ENCODE data around the gene BRD4. TPM values are rescaled to one million over a fixed set of nuclear protein-coding genes. Genes with fewer than 3 reads are reported as not detected.

BRD4 gene
- polyA plus RNA-seq, 12 donors = 32.9 to 69.3 (median 37.9) TPM; not detected in 1

- DNase-seq = no peak
Measured at GRCh38 chr19:15227261-15227660, 105.1 kb downstream of the BRD4 start.

- DNase-seq = no peak
Measured at GRCh38 chr19:15225760-15226159, 106.6 kb downstream of the BRD4 start.

DNA sequence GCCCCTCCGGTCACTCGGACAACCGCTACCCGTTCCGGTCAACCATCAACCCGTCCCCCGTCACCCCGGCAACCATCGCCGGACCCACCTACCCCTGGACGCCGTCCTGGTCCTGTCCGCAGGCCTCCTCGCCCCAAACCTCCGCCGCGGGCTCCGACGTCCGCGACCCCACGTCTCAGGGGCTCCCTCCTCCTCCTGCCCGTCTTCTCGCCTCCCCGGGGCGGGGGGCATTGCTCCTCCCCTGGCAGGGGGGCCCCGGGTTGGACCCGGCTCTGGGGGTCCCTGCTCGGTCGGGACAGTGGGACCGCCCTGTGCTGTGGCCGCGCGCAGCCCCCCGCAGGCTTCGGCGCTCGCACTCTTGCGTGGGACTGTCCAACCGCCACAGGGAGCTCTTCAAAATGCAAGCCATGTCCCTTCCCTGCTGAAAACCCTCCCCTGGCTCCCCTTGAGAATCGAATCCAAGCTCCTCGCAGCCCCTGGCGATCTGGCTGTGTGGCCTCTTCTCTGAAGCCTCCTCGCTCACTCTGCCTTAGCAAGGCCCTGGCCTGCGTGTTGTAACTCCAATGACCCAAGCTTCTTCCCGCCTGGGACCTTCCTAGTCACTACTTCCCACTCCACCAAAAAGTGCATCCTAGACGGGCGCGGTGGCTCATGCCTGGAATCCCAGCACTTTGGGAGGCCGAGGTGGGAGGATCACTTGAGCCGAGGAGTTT lies 108.5 kb downstream of the BRD4 start:
- DNase-seq = no peak

DNA sequence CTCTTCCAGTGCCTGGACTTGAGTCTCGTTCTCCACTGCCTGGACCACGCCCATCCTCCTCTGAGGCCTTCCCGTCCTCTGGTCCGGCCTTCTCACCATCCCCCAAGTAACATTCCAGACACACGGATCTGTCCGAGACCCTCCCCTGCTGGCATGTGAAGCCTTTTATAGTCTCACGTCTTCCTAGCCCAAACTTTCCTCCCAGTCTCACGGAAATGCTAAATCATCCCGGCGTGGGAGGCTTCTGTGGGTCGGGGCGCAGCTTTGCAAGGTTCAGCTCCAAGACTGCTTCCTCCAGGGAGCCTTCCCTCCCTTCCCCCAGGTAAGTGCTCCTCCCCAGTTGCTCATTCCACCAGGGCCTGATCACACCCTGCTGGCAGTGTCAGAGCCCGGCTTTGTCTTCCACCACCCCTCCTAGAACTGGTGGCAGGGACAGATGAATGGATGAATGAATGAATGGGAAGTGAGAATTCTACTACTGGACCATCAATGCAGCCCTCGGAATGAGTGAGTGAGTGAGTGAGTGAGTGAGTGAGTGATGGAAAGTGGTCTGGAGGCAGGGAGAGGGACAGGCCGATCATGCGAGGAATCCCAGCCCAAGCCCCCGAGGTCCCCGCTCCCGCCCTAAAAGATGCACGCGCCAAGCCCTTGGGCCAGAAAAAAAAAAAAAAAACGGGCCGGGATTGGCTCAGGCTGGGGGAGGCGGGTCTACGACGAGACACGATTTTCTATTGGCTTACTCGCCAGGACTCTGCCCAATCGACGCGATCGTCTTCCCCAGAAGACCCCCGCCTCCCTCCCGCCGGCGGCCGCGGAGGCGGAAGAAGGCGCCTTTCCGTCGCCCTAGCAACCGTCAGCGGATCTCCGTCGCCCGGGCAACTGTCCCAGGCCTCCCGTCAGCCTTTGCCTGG lies 109.3 kb downstream of the BRD4 start:
- peak; percentile 97 for DNase-seq

DNA sequence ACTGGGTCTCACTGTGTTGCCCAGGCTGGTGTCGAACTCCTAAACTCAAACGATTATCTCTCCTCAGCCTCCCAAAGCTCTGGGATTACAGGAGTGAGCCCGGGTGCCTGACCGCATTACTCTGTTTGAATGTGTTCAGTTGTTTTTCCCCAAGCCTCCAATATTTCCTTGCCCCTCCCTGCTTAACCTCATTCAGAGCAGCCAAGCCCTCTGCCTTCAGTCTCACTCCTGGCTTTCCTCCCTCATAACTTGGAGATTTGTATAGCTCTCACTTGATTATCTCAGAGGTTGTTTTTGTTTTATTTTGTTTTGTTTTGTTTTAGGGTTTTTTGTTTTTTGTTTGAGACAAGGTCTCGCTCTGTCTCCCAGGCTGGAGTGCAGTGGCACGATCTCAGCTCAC lies 111.5 kb downstream of the BRD4 start:
- DNase-seq = peak; percentile 47

DNA sequence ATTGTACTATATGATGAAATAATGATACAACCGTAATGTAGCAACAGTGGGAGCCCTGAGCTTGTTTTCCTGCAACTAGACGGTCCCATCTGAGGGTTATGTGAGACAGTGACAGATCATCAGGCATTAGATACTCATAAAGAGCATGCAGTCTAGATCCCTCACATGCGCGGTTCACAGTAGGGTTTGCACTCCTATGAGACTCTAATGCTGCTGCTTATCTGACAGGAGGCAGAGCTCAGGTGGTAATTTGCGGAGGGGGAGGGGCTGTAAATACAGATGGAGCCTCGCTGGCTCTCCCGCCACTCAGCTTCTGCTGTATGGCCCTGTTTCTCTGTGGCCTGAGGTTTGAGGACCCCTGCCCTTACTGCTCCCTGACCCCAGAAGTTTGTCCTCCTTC lies 113.8 kb downstream of the BRD4 start:
- no peak for DNase-seq

GRCh38 chr19:15216363-15216762 lies 116.0 kb downstream of the BRD4 start:
- no peak for DNase-seq

DNA sequence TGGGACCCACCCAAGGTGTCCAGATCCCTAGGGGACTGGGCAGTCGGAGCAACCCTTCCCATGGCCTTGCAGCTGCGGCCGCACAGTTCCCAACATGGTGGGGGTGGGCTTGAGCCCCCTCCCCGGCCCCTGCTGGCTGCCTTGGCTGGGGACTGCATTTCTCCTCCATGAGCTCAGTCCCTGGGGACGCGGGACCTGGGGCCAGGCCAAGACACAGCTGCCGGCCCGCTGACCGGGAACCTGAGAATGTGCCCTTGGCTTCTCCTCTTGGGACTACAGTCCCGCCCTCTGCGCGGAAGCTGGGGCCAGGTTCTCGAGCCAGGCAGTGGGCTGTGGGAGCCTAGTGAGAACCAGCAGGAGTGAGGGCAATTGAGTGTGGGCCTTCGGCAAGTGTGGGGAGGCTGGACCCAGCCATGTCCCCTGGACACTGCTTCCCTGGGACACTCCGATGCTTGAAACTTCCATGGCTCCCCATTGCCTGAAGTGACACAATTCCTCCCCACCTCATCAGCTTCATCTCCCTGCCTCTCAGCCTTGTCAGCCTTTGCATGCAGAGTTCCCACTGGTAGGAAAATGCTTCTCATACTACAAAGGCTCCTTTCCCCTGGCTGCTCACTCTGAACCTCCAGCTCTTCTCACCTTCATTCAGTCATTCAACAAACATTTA lies 118.5 kb downstream of the BRD4 start:
- DNase-seq = peak; percentile 54

GRCh38 chr19:15212711-15213110 lies 119.6 kb downstream of the BRD4 start:
- no peak for DNase-seq

DNA sequence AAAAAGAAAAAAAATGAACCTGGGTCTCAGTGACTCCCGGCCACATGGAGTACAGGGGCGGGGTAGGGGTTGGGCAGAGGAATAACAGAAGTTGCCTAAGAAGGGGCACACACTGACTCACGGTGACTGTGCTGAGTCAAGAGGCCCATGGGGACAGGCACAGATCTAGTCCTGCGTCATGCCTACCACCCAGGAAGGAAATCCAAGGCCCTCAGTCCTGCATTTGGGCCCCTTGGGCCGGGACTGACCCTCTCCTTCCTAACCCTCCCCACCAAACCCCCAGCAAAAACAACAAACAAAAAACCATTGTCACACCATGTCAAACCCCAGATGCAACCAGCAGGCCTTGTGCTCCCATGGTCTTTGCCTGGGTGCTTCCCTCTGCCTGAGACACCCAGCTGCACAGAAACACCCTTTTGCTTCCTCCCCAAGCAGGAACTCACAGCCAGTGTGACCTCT lies 122.0 kb downstream of the BRD4 start:
- DNase-seq = no peak

DNA sequence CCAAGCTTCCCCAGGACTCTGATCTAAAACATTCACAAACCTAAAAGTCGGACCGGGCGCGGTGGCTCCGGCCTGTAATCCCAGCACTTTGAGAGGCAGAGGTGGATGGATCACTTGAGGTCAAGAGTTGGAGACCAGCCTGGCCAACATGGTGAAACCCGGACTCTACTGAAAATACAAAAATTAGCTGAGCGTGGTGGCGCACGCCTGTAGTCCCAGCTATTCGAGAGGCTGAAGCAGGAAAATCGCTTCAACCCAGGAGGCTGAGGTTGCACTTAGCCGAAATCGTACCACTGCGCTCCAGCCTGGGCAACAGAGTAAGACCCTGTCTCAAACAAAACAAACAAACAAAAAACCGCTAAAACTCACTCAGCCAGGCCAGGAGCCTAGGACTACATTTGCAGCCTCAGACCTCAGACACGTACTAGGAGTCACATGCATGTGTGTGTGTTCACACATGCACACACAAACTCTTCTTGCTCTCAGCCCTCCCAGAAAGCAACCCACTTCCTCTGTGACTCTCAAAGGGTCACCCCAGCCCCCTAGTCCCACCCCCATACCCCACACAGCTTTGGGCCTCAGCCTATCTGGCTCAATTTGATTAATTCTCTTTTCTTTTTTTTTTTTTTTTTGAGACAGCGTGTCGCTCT lies 130.8 kb downstream of the BRD4 start:
- DNase-seq = no peak

DNA sequence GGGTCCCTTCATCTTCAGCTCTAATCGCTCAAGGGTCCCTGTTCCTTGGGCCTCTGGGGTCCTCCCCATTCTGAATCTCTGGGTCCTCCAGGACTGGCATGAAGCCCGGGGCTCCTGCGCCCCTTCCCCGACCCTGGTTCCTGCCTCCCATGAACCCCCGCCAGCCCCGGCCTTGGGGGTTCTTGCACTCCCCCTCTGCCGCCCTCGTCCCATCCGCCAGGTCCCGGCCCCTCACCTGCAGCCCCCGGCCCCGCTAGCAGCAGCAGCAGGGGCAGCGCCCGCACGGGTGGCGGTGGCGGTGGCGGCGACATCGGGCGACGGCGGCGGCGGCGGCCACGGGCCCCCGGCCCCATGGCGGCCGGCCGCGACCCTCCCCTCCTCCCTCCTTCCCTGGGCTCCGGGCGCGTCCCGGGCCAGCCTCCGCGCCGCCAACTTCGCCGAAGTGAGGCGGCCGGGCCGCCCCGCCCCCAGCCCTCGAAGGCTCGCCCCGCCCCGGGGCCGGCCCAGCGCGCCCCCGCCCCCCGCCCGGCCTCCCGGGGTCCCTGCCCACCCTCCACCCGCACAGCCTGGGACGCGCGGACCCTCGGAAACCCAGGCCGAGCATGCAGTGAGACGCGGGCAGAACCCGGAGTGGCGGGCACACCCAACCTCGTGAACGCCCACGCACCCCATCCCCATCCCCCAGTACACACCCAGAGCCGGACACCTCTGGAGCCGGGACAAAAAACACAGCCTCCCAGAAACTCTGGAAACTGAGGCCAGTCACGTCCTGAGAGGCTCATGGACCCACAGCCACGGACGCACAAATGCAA lies 131.6 kb downstream of the BRD4 start, which contains the start of gene NOTCH3:
Gene NOTCH3 (minus strand): TSS at position 443 of the 812 bp plus-strand sequence. CDS start 90 bp downstream, at position 353.
- DNase-seq = no peak

DNA sequence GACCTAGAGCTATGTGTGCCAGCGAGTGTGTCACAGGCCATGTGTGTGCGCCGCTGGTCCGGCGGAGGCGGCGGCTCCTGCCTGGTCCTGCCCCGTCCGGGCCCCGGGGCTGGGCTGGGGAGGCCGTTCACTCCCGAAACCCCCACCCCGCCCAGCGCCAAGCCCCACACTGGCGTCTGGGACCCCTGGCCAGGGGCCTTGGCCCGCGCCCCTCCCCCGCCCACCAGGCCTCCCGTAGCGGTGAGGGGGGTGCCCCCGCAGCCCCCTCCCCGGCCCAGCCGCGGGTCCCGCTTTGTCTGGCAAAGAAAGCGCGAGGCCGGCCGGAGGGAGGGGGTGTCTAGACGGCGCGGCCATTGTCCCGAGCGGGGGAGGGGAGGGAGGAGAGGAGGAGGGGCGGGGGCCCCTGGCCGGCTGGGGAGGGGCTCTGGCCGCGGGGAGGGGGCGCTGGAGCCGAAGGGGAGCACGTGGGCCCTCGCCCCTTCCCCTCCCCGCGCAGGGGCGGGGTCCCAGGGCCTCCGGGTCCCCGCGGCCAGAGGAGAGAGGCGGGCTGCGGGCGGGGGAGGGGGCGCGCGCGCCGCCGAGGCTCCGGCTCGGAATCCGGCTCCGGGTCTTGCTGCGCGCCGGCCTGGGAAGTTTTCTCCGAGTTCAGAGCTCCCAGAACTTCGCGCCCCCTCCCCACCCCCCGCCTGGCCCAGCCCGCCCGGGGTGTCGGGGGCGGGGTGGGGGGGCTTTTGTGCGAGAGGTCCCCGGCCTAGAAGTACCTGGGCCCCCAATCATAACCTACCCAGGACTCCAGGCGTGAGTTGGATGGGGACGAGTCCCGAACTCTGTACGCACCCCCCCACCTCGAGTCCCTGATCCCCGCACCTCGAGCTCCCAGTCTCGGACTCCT lies 132.4 kb downstream of the BRD4 start:
- DNase-seq = peak; percentile 71

DNA sequence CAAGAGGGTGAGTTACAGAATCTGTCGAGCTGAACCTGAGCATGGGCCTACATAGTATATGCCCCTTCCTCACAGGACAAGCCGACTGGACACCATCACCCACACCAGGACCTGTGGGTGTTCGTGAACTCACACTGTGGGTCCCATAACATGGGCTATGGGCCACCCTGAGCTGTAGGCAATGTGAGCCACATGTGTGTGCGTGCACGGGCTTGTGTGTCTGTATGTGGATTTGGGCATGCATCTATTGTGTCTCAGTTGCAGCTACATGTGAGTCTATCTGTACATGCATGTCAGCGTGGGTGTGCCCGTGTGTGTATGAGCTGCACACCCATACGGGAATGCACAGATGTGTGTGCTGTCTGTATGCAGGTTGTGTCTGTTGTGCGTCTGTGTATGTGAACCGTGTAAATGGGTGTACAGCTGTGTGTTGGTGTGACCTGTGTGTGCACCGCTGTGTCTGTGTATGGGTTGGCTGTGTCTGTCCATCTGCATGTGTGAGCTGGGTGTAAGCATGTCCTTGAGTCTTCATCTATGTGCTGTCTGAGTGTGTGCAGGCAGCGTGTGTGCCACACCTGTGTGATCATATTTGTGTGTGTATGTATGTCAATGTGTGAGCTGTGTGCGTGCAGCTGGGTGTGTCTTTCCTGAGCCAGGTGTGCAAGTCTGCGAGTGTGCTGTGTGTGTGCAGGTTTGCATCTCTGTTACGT lies 133.2 kb downstream of the BRD4 start:
- no peak for DNase-seq

GRCh38 chr19:15197942-15198341 lies 134.4 kb downstream of the BRD4 start:
- no peak for DNase-seq

DNA sequence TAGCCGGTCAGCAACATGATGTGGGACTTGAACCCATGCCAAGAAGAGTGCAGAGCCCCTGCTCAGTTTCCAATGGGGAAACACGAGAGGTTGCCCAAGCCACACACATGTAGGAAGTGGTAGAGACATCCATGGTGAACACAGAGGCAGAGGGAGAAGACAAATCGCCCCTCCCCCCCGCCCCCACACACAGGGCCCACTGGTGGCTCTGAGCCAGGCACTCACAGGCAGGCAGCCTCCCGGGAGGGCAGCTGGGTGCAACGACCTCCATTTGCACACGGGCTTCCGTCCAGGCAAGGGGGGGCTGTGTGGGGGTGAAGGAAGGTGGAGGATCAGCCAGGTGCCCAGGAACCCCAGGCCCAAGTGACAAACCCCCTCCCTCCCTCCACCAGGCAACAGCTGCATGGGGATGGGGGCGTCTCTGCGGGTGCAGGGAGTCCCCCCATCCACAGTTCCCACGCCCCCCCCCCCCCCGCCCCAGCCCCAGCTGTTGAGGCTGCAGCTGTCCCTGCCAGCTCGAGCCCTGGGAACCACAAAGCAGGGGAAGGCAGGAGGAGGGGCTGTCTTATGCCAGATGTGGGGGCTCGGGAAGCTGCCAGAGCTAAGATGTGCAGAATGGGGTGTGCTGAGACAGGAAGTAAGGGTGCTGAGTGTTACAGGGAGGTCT lies 134.9 kb downstream of the BRD4 start:
- no peak for DNase-seq

GRCh38 chr19:15196360-15197005 lies 135.9 kb downstream of the BRD4 start:
- no peak for DNase-seq

Measured in muscle of arm (tissue), 12 donors.